Measurements from ENCODE around the gene CERK.

Gene CERK

DNA sequence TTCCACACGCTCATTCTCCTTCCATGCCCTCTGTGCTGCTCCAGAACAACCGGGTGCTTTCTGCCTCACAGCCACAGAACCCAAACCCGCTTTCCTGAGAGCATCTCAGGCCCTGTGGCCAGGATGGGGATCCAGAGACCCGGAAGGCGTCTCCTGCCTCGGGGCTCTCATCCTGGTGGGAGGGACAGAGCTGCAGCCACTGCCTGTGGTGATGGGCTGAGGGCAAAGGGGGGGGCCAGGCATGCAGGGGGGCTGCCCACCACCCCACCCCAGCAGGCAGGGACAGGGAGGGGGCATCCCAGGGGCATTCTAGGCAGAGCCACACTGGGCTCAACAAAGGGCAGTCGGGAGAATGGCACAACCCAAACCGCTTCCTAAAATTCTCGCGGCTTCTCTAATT, 41.4 kb downstream of the CERK start:
- DNase-seq, result no peak

DNA sequence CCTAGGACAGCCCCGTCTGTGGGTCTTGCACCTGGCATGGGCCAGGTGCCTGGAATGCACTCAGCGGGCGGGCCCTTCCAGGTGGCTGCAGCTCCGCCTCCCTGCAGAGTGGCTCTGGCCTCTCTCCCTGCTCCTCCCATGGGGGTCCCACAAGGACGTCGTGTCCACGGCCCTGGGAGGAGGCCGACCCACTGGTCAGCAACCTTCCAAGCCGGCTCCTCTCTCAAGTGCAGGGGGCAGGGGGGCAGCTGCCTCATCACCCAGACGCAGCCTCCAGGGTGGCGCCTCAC, 41.9 kb downstream of the CERK start:
- DNase-seq, result no peak

DNA sequence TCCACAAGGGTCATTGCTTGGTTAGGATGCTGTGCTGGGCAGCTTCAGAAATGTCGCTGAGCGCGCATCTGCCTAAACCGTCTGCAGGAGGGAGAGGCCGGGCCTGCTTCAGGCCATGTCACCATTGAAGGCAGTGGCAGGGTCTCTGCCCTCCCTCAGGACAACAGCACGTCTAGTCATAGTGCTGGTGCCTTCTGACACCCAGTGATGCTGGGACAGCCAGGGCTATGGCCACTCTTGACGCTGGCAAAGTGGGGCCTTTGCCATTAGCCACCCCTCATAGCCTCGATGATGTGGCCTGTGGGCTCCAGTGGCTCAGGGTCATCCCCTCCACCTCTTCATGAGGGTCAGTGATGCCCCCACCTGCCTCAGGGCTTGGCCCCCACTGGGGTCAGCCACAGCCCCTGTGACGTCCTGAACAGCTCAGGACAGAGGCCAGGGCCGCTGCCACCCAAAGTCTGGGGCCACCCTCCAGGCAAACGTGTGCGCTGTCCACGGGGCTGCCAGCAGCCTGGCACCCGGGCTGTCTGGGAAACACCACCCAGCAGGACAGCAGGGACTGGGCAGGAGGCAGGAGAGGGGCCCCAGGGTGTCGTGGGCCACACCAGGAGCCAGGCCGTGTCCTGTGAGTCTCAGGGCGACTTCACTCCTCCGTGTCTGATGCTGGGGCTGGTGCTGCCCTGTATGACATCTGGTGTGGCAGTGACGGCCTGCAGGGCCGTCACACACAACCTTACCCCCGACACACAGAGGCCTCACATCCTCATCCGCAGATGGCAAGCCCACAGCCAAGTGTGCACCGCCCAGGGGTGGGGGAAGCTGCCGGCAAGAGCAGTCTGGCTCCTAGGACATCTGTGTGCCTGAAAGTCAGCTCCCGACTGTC, 42.5 kb downstream of the CERK start:
- no peak for DNase-seq

DNA sequence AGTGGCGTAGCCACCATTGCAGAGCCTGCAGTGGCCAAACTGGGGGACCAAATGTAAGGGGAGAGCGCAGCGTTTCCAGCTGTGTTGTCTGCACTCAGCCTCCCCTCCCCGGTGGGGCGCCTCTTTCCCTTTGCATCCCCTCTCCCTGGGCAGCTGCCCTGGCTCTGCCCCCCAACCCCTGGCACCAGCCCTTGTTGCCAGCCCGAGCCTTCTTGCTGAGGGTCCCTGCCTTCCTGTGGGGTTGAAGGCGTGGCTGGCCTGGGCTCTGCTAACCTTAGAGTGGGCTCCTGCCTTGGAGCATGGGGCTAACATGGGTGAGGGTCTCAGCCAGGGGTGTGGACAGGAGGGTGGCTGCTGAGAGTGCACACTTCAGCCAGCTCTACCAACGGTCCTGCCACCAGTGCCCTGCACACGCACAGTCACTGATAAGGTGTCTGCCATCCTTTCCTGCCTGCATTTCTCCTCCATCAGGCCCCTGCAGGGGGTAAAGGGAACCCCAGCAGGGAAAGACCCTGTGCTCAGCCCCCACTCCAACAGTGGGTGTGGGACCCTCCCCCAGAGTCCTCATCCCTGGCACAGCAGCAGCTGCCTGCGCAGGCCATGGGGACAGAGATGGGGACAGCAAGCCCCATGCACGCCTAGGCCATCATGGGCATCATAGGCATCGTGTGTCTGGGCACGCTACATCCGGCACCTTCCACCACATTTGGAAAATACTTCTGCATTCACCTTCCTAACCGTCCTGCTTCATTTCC, 43.5 kb downstream of the CERK start:
- no peak for DNase-seq

DNA sequence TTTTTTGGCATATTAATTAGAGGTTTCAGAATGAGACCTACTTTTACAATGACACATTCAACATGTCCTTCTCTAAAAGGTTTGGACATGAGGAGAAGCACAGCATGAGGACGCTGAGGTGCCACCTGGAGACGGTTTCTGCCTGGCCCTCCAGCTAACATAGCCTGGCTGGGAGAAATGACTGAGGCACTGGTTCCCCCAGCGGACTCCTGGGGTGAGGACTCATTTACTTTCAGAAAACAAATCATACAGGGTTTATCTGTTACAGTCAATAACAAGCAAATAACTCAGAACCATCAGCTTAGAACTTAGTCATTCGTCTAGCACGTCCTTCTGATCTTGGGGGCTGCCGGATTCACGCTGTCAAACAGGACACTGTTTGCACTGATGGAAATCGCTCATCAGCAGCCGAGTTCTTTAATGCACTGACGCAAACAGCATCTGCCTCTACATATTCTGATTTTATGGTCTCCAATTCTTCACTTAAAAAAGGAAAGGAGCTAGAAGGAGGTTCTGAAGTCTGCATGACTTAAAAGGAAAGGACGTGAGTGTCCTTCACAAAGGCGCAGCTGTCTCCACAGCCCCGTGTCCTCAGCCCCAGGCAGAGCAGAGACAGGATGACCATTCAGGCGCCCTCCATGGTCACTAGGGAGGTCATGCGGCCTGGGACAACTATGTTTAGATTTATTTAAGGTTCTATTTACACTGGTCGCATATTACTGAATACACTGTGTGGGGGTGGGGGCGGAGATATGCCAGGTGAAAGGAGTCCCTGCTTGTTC, 44.2 kb downstream of the CERK start:
- DNase-seq, result no peak

DNA sequence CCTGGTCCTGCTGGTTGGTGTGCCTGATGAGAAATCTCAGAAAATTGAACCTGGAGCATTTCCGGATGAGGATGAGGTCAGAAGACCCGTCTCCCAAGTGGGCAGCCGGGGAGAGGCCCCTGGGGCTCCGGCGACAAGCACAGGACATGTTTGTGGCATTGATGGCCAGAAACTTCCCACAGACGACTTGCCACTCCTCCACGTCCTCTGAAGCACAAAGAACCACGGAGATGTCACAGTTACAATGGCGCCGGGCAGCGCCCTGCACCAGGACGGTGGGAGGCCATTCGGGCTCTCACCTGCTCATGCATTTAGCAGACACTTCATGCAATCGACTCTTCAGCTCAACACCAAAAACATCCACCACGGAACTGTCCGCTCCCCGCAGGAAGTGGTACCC, 46.5 kb downstream of the CERK start:
- no peak for DNase-seq

DNA sequence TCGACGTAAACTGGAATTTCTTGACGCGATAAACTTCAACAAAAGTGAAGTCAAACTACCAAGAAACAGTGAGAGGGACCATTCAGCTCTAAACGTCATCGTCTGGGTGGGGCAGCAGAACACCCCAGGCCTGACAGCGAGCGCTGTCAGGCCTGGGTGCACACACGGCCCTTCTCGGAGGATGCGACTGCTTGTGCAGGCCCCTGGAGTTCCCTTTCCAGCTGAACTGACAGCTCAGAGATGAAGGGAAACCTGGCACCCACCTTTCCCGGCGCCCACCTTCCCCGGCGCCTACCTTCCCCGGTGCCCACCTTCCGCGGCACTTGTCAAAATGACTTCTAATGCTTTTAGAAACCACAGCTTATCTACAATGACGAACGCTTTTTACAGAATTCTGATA, 47.9 kb downstream of the CERK start:
- no peak for DNase-seq

DNA sequence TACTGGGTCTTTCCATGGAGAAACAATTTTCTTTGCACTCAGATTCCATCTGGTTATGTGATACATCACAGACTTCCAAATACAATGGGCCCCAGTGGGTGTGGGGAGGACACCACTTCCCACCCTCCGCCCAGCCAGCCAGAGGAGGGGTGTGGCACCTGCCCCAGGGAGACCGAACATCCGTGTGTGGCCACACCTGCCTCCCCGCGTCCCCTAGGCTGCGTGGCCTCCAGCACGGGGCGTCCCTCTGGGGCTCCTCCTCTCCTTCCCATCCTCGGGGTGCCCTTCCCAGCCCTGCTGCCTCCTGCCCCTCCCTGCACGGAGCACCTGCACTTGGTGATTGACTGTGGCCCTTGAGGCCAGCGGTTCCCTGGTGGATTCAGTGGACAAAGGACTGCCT, 49.1 kb downstream of the CERK start:
- no peak for DNase-seq

DNA sequence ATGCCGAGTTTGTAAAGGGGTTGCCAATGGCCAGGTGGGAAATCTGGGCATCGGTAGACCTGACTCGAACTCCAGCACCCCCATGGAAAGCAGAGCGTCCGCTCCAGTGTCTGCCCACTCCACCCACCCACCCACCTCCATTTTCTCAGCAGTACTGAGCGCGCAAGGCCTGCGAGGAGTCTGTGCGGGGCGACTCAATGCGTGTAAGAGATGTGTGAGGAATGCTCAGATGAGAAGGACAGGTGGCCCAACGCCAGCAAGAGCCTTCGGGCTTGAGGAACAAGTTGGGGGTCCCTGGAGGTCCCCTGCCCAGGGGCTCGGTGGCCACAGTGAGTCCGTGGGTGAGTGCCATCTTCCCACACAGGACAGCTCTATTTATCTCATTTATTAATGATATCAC, 50.6 kb downstream of the CERK start:
- DNase-seq, result no peak

DNA sequence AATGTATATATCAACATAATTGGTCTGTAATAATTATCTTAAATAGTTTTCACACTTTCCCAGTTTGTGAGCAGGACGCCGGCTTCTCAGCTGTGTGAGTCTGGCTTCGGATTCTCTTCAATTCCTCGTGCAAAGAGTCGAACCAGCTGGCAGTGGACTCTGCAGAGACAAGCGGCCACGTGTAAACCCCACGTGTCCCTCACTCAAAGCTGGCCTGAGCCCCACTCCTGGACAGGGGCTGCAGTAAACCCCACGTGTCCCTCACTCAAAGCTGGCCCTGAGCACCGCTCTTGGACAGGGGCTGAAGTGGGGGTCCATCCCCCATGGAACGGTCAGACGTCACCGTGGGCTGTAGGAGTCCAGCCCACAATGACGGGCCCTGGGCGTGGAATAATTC, 51.0 kb downstream of the CERK start:
- no peak for DNase-seq

DNA sequence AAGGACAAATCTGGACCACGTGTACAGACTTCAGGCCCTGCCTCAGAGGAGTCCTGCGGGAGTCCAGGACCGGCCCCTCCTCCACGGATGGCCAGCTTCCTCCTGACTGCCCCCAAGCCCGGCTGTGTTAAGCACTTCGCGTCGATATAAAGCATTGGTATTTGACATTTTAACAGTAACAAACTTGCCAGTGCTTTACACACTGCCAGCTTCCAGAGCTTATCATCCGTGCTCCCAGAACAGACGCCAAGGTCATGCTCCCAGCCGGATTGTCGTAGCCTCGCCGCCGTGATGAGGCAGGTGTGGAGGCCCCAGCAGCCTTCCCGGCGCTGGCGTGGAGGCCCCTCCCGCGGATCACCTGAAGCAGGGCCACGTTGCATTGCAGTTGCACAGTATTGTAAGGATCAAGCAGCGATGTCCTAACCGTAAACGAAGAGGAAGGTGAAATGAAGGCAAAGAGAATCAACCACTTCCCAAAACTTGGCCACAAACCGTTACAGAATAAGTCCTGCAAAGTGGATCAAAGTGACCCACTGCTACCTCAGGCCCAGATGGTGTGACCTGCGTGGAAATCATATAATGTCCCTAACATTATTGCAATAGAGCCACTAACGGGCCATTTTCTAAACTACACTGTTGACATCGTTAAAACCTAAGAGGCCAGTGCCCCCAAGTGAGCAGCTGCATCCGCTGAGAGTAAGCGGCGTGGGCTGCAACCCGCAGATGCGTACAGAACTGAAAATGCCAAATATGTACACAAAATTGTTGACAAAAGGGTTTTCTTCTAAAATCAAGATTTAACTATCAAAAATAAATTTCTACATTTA, 51.6 kb downstream of the CERK start:
- no peak for DNase-seq

DNA sequence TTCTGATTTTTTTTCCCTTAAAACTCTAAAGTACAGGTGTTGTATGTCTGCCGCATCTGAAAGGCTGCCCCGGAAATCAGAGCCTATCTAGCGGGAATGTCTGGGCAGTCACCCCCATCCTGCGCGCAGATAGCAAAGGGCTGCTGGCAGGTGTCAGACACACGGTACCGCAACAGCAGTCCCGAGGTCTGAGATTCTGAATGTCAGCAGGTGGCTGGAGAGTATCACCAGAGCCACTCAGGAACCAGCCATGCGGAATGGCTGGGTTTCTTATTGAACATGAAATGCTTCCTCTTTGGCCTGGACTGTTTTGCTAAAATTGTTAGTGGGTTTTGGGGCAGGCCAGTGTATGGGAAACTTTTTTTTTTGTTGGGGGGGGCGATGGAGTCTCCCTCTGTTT, 53.3 kb downstream of the CERK start:
- no peak for DNase-seq

DNA sequence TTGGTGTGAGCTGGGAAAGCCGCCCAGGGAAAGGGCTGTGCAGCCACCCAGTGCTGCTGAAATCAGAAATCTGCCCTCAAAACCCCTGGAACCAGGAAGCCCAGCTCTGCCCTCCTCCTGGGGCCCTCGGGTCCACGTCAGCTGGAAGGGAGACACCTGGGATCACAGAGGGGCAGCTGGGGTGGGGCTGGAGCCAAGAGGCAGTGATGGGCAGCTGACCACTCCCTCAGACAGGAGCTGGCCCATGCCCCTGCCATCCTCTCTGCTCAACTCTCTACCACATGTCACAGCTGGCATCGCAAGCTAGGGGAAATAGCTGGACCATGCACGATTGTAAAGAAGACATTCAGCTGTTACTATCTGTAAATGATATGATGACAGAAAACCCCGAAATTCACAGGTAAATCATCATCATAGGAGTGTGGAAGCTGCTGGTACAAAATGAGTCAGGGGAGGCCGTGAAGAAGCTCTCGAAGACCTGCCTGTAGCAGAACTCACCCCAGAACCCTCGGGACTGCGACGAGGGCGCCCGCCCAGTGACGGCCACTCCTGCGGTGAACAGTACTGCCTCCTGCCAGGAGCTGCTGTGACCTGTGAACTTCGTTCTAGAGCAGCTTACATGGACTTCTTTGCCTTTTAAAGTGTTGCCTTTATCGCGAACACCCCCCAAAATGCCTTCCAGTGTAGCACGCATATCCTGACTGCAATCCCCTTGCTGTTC, 55.9 kb downstream of the CERK start:
- no peak for DNase-seq

DNA sequence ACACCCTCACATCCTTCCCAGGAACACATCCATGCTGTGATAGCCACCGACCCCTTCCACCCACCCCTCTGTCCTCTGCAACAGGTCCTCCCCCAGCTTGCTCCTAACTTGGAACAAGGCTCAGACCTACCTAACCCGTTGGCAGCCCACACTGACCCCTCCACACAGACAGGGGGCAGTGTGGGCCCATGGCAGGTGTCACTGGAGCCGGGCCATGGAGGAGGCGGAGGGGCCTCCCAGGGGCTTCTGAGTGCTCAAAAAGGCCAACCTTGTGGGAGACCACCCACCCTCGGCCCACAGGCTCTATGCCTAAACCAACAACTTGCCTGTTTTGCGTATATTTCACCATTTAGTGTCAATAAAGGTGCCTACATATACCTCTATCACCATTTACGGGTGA, 57.0 kb downstream of the CERK start:
- no peak for DNase-seq

DNA sequence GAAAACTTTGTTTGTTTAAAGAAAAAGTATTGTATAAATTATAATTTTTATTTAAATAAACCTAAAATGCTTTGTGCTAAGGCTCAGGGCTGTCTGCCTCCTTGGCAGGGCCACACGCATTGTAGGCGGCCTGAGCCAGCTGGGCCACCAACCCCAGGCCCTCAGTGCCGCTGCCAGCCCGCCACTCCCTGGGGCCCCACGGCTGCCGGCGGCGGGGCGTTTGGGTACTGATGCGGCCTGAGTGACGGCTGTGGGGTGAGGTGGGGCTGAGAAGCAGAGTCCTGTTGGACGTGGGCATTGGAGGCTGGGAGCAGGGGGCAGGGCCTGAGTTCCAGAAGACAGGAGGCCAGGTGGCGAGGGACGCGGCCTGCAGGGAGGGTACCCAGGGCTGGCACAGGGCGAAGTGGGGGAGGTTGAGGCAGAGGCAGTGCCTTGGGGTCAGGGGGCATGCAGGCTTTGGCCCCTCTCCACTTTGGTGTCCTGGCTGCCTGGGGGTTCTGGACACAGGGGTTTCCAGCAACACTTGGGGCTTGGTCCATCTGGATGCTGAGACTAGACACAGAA, 58.3 kb downstream of the CERK start:
- DNase-seq, result no peak

DNA sequence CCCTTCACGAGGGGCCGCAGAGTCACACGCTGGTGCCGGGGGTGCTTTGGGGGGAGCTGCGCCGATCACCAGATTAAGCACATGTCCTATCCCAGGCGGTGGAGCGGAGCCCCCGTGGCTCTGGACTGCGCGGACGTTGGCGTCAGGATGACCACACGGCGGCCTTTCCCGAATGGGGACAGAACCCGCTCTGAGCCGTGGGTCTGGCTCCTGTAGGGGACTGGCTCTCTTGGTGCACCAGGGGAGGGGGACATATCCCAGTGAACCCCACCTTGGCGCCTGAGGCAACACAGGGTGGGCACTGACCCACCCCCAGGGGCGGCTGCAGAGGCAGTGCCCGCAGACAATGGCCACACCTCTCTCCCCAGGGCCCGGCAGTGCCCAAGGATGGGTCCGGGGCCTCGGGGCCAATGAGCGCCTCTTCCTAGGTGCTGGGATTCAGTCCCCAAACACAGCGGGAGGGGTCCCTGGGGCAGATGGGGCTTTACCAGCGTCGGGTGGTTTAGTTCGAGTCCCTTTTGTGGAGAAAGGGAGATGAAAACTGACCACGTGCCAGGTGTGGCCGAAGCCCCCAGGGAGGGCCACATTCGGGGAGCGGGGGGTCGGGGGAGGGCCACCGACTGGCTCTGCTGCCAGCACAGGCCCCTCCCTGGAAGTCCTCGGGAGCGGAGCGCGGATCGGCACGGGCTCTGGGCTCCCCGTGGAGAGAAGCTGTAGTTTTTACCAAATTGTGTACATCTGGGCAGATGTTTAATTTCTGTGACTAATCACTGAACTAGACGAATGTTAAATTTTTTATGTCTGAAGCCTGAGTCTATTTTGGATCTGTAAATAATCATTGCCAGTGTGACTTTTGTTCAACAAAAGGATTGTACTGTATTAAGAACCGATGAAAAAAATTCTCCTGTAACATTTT, 59.0 kb downstream of the CERK start:
- no peak for DNase-seq

DNA sequence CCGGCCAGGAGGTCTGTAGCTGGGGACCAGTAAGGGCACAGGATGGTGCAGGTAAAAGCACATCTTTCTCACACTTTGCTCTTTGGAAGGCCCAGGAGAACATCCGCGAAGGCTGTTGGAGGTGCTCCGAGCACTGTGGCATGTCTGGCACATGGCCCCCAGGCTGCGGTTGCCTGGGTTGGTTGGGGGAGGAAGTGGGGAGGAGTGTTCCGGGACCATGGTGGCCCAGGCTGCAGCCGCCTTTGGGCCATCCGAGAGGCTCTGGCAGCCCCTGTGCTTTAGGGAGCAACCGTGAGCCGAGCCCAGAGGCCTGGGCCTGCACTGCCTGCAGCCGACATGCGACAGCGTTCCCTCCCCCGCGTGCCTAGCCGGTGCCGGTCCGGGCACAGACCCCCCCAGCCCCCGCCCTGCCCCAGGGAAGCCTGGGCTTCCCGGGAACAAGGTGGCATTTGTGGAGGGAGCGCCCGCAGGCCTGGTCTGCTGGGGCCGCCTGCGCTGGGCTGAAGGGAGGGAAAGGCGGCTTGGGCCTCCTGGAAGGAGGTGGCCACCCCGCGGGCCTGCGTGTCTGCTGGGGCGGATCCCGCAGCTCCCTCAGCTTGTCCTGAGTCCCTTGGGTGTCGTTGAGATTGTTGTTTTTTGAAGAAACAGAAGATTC, 59.9 kb downstream of the CERK start:
- no peak for DNase-seq

DNA sequence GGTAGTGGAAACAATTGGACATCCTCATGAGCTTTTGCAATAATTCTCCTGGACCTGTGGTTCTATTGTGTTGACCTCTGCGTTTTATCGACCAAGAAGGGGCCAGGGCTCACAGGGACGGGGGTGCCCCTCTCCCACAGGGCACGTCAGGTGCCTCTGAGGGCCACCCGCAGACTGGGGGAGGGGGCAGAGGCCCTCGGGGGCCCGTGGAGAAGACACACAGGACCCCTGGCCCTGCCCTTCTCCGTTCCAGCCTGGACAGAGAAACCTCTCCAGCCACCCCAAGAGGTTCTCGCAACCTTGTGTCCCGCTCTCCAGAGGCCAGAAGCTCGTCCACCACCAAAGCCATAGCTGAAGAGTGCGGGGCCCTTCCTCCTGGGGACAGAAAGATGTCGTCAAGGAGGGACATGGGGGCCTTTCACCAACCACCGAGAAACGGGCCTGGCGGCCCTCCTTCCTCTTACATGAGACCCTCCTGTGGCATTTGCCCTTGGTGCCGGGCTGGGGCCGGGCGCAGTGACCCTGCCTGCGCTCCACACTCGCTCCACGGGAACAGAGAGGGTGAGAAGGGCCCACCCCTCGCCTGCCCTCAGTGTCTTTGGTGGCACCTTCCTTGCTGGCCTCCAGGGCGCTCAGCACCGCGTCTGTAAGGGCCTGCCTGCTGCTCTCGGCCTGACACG, 60.6 kb downstream of the CERK start:
- DNase-seq, result no peak

DNA sequence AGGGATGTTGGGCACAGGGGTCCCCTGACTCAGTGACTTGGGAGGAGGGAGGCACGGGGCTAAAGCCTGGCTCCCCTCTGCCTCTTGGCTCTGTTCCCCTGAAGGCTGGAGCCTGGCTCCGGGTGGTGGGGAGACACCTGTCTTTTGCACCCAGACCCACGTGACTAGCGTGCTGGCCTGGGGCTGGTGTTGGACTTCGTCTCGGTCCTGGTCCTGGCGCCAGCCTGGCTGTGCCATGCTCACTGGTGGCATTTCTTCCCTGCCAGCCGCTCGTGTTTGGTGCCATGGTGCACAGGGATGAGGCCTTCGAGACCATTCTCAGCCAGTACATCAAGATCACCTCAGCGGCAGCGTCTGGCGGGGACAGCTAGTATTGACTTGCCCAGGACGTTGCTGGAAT, 61.2 kb downstream of the CERK start:
- no peak for DNase-seq

DNA sequence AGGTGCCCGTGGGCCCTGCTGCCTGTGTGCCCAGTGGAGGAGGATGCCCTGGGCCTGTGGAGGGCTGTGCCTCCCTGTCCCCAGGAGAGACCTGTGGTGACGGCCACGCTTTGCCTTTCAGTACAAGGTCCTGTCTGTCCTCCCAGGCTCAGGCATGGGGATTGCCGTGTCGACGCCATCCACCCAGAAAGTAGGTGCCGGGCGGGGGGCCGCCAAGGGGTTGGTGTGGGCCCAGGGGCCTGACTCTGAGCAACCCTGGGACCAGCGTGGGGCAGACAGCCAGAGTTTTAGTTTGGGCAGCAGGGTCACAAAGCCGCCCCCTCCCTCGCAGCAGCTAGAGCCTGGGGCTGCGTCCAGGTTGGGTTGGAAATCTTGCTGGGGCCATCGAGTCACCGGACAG, 61.6 kb downstream of the CERK start:
- DNase-seq, result no peak
